Renal cortex interstitium (tissue), 15 donors: ENCODE data around the gene TEPSIN. TPM values are rescaled to one million over a fixed set of nuclear protein-coding genes. Genes with fewer than 3 reads are reported as not detected.

Experiments used
- DNase-seq, 11 donors: peaks; one replicate each; pipeline ENCODE4 v3.0.0-alpha.2; 2013; ENCODE audit warnings: low read depth in 9 of 11, low spot score in 4 of 11; ENCODE audit errors: extremely low read depth in 1 of 11
- long read RNA-seq, 16 experiments: transcript quantifications; one replicate each; lab custom pipeline, GENCODE V29; 2026
- polyA plus RNA-seq, 3 donors: library from polyadenylated mRNA; unstranded; fragments of 120-200 nt; gene quantifications; one replicate each; pipeline ENCODE4 v1.2.1, GENCODE V29; 2013; ENCODE audit not compliant: insufficient read length in 3 of 3

TEPSIN gene, protein sequence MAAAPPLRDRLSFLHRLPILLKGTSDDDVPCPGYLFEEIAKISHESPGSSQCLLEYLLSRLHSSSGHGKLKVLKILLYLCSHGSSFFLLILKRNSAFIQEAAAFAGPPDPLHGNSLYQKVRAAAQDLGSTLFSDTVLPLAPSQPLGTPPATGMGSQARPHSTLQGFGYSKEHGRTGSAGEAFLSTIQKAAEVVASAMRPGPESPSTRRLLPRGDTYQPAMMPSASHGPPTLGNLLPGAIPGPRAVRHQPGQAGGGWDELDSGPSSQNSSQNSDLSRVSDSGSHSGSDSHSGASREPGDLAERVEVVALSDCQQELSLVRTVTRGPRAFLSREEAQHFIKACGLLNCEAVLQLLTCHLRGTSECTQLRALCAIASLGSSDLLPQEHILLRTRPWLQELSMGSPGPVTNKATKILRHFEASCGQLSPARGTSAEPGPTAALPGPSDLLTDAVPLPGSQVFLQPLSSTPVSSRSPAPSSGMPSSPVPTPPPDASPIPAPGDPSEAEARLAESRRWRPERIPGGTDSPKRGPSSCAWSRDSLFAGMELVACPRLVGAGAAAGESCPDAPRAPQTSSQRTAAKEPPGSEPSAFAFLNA
- 10 to 100 TPM; 14.3 to 28.4 (median 21.5) TPM for polyA plus RNA-seq
- long read RNA-seq, donor 1, partial matches to known transcripts: 0 of 1 reads
- long read RNA-seq, donor 1, other reads (novel, unspliced or antisense): 0 of 1 reads
- long read RNA-seq, donor 2, partial matches to known transcripts: 11 of 115 reads
- long read RNA-seq, donor 2, other reads (novel, unspliced or antisense): 104 of 115 reads
- long read RNA-seq, donor 3, partial matches to known transcripts: 0 of 3 reads
- long read RNA-seq, donor 3, other reads (novel, unspliced or antisense): 0 of 3 reads
- long read RNA-seq, donor 4, partial matches to known transcripts: 0 of 1 reads
- long read RNA-seq, donor 4, other reads (novel, unspliced or antisense): 0 of 1 reads
- long read RNA-seq, donor 5: 0 reads
- long read RNA-seq, donor 6, partial matches to known transcripts: 135 of 135 reads
- long read RNA-seq, donor 6, other reads (novel, unspliced or antisense): 0 of 135 reads
- long read RNA-seq, donor 7, partial matches to known transcripts: 0 of 1 reads
- long read RNA-seq, donor 7, other reads (novel, unspliced or antisense): 0 of 1 reads
- long read RNA-seq, donor 8: 0 reads
- long read RNA-seq, donor 9, partial matches to known transcripts: 0 of 2 reads
- long read RNA-seq, donor 9, other reads (novel, unspliced or antisense): 0 of 2 reads
- long read RNA-seq, donor 10: 0 reads
- long read RNA-seq, donor 11, partial matches to known transcripts: 0 of 1 reads
- long read RNA-seq, donor 11, other reads (novel, unspliced or antisense): 0 of 1 reads
- long read RNA-seq, donor 12: 0 reads
- long read RNA-seq, donor 13: 0 reads
- long read RNA-seq, donor 14, partial matches to known transcripts: 43 of 179 reads
- long read RNA-seq, donor 14, other reads (novel, unspliced or antisense): 134 of 179 reads
- long read RNA-seq, donor 15: 0 reads
- long read RNA-seq, donor 16, partial matches to known transcripts: 320 of 348 reads
- long read RNA-seq, donor 16, other reads (novel, unspliced or antisense): 24 of 348 reads

DNA sequence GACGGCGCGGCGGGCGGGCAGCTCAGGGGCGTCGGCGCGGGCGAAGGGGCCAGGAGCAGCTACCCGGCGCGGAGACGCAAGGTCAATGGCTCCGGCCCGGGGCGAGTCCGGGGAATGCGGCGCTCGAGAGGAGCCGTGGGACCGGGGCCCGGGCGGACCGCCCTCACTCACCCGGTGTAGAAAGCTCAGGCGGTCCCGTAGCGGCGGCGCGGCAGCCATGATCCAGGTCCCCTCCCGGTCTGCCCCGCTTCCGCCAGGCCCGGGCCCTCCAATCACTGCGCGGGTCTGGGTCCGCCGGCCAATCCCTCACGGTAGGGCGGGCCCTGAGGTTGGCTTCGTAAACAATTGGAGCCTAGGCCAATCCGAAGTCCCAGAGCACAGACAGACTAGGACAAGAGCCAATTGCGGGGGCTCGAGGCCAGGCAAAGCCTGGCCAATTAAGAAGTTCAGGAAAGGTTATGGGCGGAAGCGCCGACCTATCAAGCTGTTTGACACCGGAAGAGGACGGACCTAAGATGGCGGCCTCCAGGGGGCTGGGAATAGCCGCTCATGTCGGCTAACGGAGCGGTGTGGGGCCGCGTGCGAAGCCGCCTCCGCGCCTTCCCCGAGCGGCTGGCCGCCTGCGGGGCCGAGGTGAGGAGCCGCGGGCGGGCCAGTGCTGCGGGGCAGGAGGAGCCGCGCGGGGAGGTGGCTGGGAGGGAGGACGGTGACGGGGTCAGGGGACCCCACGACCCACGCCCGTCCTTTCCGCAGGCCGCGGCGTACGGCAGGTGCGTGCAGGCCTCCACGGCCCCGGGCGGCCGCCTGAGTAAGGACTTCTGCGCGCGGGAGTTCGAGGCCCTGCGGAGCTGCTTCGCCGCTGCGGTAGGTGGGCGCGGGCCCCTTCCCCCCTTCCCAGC lies at the start of gene TEPSIN, which contains the start of gene NDUFAF8:
Gene TEPSIN, minus strand, starts transcription at position 241 of the 899 bp plus-strand sequence. Its CDS starts 22 bp downstream, at position 219.
Gene NDUFAF8, plus strand, starts transcription at position 504 of the 899 bp plus-strand sequence. Its CDS starts 46 bp downstream, at position 550.
- DNase-seq: peak; percentile 96 to 100 (median 98)

DNA sequence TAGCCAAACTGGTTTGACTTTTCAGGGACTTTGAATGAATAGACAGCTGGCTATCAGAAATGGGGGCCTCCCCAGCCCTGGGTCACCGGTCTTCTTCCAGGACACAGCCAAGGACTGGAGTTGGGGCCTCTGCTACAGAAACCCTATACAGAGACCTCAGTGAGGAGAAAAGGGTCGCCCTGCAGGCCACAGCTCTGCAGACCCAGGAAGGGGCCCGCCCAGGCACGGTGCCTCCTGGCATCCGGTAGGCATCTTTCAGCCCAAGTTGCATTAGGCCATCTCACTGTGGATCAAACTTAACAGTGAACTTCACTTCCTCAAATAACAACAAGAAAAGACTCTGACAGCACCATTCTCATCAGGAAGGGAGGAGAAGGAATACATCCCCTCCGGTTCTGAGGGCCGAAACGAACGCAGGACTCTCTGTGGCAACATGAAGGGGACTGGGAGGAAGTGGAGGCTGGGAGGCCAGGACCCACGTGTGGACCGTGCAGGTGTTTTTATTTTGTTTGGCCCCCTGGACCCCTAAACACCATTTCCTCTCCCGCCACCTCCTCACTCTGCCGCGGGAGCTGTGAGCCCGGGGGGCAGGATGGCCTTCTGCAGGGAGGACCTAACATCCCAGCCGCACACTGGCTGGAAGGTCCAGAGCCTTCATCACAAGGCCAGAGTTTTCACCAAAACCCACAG lies 49.0 kb upstream of the TEPSIN start:
- no peak for DNase-seq

DNA sequence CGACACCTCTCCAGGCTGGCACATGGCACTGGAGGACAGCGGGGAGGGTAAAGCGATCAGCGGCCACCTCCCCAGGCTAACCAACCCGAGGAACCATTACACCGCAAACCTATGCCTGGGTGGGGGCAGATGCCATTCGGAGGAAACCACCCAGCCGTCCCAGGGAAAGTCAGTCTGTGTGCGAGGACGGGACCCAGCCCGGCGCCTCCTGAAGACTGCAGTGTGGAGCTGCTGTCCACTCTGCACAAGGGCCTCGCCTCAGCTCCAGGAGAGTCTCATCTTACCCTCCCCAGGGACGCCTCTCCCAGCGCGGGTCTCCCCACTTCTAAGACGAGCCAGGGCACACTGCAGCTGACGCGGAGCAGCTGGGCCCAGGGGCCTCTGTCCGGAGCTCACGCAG lies 48.3 kb upstream of the TEPSIN start:
- no peak for DNase-seq

- DNase-seq: no peak
Measured at GRCh38 chr17:81286491-81287145, 47.8 kb upstream of the TEPSIN start.

- no peak for DNase-seq
Measured at GRCh38 chr17:81285894-81286293, 47.0 kb upstream of the TEPSIN start.

DNA sequence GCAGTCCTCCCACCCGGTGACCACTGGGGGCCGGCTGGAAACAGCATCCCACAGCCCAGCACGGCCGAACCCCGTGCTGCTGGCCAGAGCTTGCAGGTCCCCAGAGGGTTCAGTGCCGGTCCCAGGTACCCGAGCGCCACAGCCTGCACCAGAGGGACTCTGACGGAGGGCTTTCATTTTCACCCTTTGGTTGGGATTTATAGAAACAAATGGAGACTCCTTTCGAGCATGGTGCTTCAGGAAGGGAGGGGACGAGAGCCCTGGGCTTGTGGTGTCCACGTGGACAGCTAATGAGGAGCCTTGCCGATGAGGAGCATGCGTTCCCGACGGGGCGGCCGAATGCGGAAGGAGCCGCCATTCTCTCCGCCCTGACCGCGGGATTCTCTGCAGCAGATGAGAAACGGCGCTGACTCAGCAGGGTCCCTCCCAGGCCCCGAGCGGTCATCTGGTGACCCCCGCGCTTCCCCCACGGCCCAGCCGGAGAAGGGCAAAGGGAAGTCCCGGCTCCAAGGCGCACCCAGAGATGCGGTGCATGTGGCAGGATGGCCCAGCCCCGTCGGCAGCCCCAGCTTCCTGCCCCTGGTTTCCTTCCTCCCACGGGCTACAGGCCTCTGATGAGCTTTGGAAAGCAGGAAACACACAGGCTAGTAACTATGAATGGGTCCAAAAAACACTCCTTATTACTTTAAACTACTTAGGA lies 46.5 kb upstream of the TEPSIN start:
- DNase-seq: no peak

- DNase-seq: no peak
Measured at GRCh38 chr17:81282876-81283275, 44.0 kb upstream of the TEPSIN start.

- no peak for DNase-seq
Measured at GRCh38 chr17:81282141-81282540, 43.3 kb upstream of the TEPSIN start.

DNA sequence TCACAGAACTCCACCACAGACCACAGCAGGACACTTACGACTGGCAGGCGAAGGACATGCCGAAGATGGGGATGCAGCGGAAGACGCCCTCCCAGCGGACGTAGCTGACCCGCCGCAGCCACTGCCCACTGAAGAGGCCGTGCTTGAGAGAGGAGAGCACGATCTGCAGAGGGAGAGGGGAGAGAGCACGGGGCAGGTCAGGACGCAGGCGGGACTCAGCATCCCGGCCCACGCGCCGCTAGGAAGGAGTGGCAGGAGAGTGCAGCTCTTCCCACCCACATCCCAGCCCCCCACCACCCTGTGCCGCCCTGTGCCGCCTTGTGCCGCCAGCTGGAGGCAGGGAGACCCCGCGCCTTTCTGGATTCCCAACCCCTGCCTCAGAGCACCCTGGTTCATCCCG lies 41.7 kb upstream of the TEPSIN start:
- no peak for DNase-seq

GRCh38 chr17:81279278-81280275 lies 40.7 kb upstream of the TEPSIN start:
- no peak for DNase-seq

- no peak for DNase-seq
Measured at GRCh38 chr17:81278831-81279230, 40.0 kb upstream of the TEPSIN start.

GRCh38 chr17:81277946-81278693 lies 39.3 kb upstream of the TEPSIN start:
- DNase-seq: no peak

DNA sequence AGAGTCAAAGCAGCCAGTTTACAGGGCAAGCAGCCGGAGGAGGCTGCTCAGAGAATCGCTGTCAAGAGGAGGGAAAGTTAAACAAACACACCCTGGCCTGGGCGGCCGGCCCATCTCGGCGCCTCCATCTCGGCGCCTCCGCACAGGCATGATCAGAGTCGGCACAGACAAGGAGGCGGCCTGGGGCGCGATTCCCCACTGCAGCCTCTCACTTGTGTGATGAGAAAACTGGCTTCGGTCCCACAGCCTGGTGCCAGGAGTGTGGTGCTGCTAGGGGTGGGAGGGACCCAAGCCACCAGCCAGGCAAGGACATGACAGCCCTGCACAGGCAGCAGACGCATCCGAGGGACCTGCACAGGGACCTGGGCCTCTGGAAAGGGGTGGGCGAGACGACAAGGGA lies 38.6 kb upstream of the TEPSIN start:
- DNase-seq: no peak

DNA sequence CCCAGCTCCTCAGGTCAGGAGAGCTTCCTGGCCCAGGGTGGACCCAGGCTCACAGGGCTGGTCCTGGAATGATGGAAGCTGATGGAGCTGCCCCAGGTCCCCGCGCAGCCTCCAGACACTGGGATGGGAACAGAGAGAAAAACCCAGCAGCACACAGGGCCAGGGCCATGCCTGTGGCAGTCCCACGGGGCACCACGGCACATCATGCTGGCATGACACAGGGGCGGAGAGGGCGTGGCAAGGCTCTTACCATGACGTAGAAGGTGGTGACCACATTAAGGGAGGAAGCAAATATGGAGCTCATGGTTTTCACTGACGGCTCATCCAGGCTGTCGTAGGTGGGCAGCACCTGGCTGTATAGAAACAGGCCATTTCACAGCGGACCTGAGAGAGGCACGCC lies 37.9 kb upstream of the TEPSIN start:
- no peak for DNase-seq
